ENCODE results near the gene MAD1L1.

The MAD1L1 gene

DNA sequence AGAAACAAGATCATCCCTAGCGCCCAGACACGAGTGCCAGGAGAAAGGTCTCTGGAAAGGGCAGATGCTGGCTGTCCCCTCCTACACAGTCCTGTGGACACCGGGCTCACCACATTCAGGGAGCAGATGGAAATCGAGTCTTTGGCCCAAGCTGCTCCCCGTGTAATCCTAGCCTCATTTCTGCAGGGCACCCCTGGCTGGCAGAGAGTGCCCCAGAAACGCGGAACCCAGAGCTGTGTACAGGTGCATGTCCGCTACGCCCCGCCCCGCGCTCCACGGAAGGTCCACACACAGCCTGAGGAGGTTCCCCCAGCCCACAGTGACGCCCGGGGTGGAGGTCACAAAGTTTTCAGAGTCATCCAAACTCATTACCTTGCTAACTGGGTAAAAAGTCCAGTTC, 202.8 kb downstream of the MAD1L1 start:
- 96% methylated on average over 11 of the region's 15 CpGs for WGBS (ENCODE audit: insufficient coverage)
- H3K36me3 ChIP-seq (ENCODE audit: control insufficient read depth in 4 of 4, insufficient read depth in 4 of 4, low read length in 3 of 4), result peaks cover 0 to 5% (median 2%) of the 10 kb centered on the region in 4 experiments
- DNase-seq, result no peak

DNA sequence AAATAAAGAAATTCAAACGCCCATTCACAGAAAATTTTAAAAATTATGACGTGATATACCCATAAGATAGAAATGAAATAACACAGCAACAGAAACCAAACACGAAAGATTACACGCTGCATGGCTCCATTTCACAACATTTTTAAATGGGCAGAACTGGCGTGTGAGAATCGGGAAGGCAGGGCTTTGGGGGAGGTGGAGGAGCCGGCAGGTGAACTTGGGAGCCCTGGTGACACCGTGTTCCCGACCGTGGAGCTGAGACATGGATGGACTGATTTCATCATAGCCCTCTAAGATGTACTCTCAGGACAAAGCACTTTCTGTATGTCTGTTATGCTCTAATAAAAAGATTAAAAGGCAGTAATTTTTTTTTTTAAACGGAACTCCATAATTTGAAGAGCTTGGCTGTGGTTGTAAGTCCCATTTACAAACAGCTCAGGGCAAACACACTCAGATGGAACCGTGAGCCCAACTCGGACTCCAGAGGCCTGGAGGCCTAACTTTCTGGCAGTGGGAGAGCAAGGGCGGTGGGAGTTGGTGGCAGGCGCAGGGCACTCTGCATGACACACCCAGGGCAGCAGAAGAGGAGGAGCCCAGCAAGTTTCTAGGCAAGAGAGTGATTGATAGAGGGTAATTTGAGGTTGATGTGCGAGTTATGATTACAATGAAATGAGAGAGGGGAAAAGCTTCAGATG, 203.4 kb downstream of the MAD1L1 start:
- WGBS (ENCODE audit: insufficient coverage), result 100% methylated on average over 12 of the region's 16 CpGs
- ChIA-PET POLR2A (no interaction called here), CTCF (interaction anchor here (0.8 to 1.9 kb wide), 3 partner anchors 8 to 12 kb away, joined by 3 to 7 read pairs (median 3); no protein-coding TSS in a partner anchor)
- Histone ChIP-seq H3K9me3 (ENCODE audit: control extremely low read depth in 1 of 5, control insufficient read depth in 4 of 5, insufficient read depth in 2 of 5, low read depth in 1 of 5, low read length in 4 of 5) (peaks cover 4 to 28% (median 17%) of the 10 kb centered on the region in 5 experiments), H3K4me1 (ENCODE audit: control extremely low read depth in 1 of 4, control insufficient read depth in 4 of 4, insufficient read depth in 4 of 4, low read length in 3 of 4) (peaks cover 0 to 26% (median 21%) of the 10 kb centered on the region in 4 experiments), H3K36me3 (ENCODE audit: control insufficient read depth in 4 of 4, insufficient read depth in 4 of 4, low read length in 3 of 4) (peaks cover 0 to 5% (median 2%) of the 10 kb centered on the region in 4 experiments), H3K27me3 (replicated peaks in 2 of 5; ENCODE audit: control insufficient read depth in 4 of 5, insufficient read depth in 5 of 5, low read length in 4 of 5) (no peaks in the 10 kb centered on the region), H3K4me3 (ENCODE audit: control insufficient read depth in 1 of 7, extremely low read depth in 1 of 7, insufficient read depth in 4 of 7, low read depth in 2 of 7, low read length in 6 of 7) (no peak overlapping the region), H3K27ac (ENCODE audit: insufficient read depth in 1 of 2, low read depth in 1 of 2, low read length in 2 of 2, poor library complexity in 1 of 2, severe bottlenecking in 2 of 2) (no peak overlapping the region)
- DNase-seq, result no peak

More for the DNA sequence above, 202.8 kb downstream of the MAD1L1 start:
- Histone ChIP-seq H3K9me3 (ENCODE audit: control extremely low read depth in 1 of 5, control insufficient read depth in 4 of 5, insufficient read depth in 2 of 5, low read depth in 1 of 5, low read length in 4 of 5) (peaks cover 4 to 27% (median 15%) of the 10 kb centered on the region in 5 experiments), H3K4me3 (ENCODE audit: control insufficient read depth in 1 of 7, extremely low read depth in 1 of 7, insufficient read depth in 4 of 7, low read depth in 2 of 7, low read length in 6 of 7) (no peak overlapping the region), H3K27ac (ENCODE audit: insufficient read depth in 1 of 2, low read depth in 1 of 2, low read length in 2 of 2, poor library complexity in 1 of 2, severe bottlenecking in 2 of 2) (no peak overlapping the region), H3K27me3 (replicated peaks in 2 of 5; ENCODE audit: control insufficient read depth in 4 of 5, insufficient read depth in 5 of 5, low read length in 4 of 5) (no peaks in the 10 kb centered on the region), H3K4me1 (ENCODE audit: control extremely low read depth in 1 of 4, control insufficient read depth in 4 of 4, insufficient read depth in 4 of 4, low read length in 3 of 4) (peaks cover 0 to 25% (median 19%) of the 10 kb centered on the region in 4 experiments)
- CTCF ChIA-PET, result interaction anchor here (1.4 kb wide), 1 partner anchor 11 kb away, joined by 3 read pairs; no protein-coding TSS in a partner anchor
- POLR2A ChIA-PET, result no interaction called here

DNA sequence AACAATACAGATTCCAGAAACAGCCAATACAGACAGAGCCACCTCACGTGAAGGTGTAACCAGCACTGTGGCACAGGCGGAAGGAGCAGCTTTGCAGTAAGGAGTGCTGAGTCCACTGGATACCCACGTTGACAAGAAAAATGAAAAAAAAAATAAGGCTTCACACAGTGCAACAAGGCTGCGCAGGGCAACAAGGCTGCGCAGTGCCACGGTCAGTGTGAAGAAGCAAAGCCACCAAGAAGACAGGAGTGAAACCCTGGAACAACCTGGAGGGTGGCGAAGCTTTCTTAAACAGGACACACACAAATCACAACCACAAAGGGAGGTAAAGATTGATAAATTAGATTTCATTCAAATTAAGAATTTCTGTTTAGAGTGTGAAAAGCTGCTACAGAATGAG, 204.0 kb downstream of the MAD1L1 start:
- CTCF ChIA-PET, result interaction anchor here (0.8 to 1.9 kb wide), 2 partner anchors 8 to 12 kb away, joined by 3 to 7 read pairs; no protein-coding TSS in a partner anchor
- no peaks in the 10 kb centered on the region for H3K27me3 ChIP-seq (replicated peaks in 2 of 5; ENCODE audit: control insufficient read depth in 4 of 5, insufficient read depth in 5 of 5, low read length in 4 of 5)
- peaks cover 4 to 28% (median 20%) of the 10 kb centered on the region in 5 experiments for H3K9me3 ChIP-seq (ENCODE audit: control extremely low read depth in 1 of 5, control insufficient read depth in 4 of 5, insufficient read depth in 2 of 5, low read depth in 1 of 5, low read length in 4 of 5)
- H3K36me3 ChIP-seq (ENCODE audit: control insufficient read depth in 4 of 4, insufficient read depth in 4 of 4, low read length in 3 of 4), result peaks cover 0 to 5% (median 2%) of the 10 kb centered on the region in 4 experiments
- no peak overlapping the region for H3K4me3 ChIP-seq (ENCODE audit: control insufficient read depth in 1 of 7, extremely low read depth in 1 of 7, insufficient read depth in 4 of 7, low read depth in 2 of 7, low read length in 6 of 7)
- POLR2A ChIA-PET, result no interaction called here
- no peak for DNase-seq
- H3K27ac ChIP-seq (ENCODE audit: insufficient read depth in 1 of 2, low read depth in 1 of 2, low read length in 2 of 2, poor library complexity in 1 of 2, severe bottlenecking in 2 of 2), result no peak overlapping the region
- peaks cover 0 to 31% (median 24%) of the 10 kb centered on the region in 4 experiments for H3K4me1 ChIP-seq (ENCODE audit: control extremely low read depth in 1 of 4, control insufficient read depth in 4 of 4, insufficient read depth in 4 of 4, low read length in 3 of 4)
- WGBS (ENCODE audit: insufficient coverage), result 100% methylated on average over 3 of the region's 7 CpGs

DNA sequence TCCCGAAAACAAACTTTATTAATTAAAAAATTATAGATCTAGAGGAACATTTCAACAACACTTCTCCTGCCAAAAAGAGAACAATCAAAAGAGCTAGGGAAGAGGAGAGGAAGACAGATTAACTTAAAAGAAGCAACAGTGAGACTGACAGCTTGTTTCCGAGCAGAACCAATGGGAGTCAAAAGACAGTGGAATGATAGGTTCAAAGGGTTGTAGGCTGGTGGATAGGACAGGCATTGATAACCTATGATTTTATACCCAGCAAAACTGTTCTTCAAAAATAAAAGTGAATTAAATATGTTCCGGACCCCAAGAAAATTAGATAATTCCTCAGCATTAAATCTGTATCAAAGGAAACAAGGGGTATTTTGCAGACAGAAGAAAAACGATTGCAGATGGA, 207.6 kb downstream of the MAD1L1 start:
- Histone ChIP-seq H3K36me3 (ENCODE audit: control insufficient read depth in 4 of 4, insufficient read depth in 4 of 4, low read length in 3 of 4) (peaks cover 0 to 5% (median 2%) of the 10 kb centered on the region in 4 experiments), H3K4me3 (ENCODE audit: control insufficient read depth in 1 of 7, extremely low read depth in 1 of 7, insufficient read depth in 4 of 7, low read depth in 2 of 7, low read length in 6 of 7) (peak overlapping the region in 1 of 7 experiments; percentile 9), H3K27ac (ENCODE audit: insufficient read depth in 1 of 2, low read depth in 1 of 2, low read length in 2 of 2, poor library complexity in 1 of 2, severe bottlenecking in 2 of 2) (no peak overlapping the region), H3K27me3 (replicated peaks in 2 of 5; ENCODE audit: control insufficient read depth in 4 of 5, insufficient read depth in 5 of 5, low read length in 4 of 5) (no peaks in the 10 kb centered on the region), H3K9me3 (ENCODE audit: control extremely low read depth in 1 of 5, control insufficient read depth in 4 of 5, insufficient read depth in 2 of 5, low read depth in 1 of 5, low read length in 4 of 5) (peaks cover 4 to 28% (median 20%) of the 10 kb centered on the region in 5 experiments), H3K4me1 (ENCODE audit: control extremely low read depth in 1 of 4, control insufficient read depth in 4 of 4, insufficient read depth in 4 of 4, low read length in 3 of 4) (peaks cover 3 to 20% (median 14%) of the 10 kb centered on the region in 4 experiments)
- ChIA-PET CTCF (interaction anchor here (0.9 to 1.6 kb wide), 3 partner anchors 12 to 323 kb away, joined by 3 read pairs; no protein-coding TSS in a partner anchor), POLR2A (no interaction called here)
- peak in 1 of 3 donors; percentile 36 for DNase-seq
- no CpG with 5 or more reads among the region's 4 CpGs for WGBS (ENCODE audit: insufficient coverage)

DNA sequence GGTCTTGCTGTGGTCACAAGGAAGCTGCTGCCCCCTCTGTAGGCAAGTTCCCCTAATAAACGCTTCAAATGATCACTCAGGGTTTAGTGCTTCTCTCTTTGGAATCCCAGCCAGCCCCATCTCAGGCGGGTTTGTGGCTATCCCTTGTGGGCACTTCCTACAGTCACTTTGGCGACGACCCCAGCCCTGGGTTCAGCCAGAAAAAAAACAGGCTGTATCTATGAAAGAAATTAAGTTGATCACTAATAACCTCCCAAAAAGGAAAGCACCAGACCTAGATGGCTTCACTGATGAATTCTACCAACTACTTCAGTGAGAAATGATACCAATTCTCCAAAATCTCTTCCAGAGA, 208.2 kb downstream of the MAD1L1 start:
- 72% methylated on average over 2 of the region's 4 CpGs for WGBS (ENCODE audit: insufficient coverage)
- H3K4me3 ChIP-seq (ENCODE audit: control insufficient read depth in 1 of 7, extremely low read depth in 1 of 7, insufficient read depth in 4 of 7, low read depth in 2 of 7, low read length in 6 of 7), result peak overlapping the region in 1 of 7 experiments; percentile 37

DNA sequence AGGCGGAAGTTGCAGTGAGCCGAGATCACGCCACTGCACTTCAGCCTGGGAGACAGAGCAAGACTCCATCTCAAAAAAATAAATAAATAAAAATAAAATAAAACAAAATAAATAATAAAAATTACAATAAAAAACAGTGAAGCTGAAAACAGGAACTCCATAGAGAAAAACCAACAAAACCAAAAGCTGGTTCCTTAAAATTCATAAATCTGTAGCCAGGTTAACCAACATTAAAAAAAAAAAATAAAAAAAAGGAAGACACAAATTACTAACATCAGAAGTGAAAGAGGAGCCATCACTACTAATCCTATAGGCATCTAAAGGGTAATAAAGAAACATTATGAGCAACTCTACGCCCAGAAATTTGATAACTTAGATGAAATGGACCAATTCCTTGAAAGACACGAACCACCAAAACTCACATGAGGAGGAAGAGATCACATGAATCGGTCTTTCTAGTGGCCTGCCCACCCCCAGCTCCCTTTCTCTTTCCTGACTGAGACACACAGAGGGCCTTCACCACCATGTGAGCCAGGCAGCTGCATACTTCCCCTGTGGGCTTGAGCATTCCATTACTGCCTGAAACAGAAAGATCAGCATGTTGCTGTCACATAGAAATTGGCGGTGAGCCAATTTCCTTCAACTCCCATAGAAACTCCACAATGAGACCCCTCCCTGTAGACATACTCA, 208.7 kb downstream of the MAD1L1 start:
- Histone ChIP-seq H3K27ac (ENCODE audit: insufficient read depth in 1 of 2, low read depth in 1 of 2, low read length in 2 of 2, poor library complexity in 1 of 2, severe bottlenecking in 2 of 2) (no peak overlapping the region), H3K36me3 (ENCODE audit: control insufficient read depth in 4 of 4, insufficient read depth in 4 of 4, low read length in 3 of 4) (peaks cover 0 to 5% (median 2%) of the 10 kb centered on the region in 4 experiments), H3K4me1 (ENCODE audit: control extremely low read depth in 1 of 4, control insufficient read depth in 4 of 4, insufficient read depth in 4 of 4, low read length in 3 of 4) (peaks cover 3 to 32% (median 25%) of the 10 kb centered on the region in 4 experiments), H3K27me3 (replicated peaks in 2 of 5; ENCODE audit: control insufficient read depth in 4 of 5, insufficient read depth in 5 of 5, low read length in 4 of 5) (no peaks in the 10 kb centered on the region), H3K4me3 (ENCODE audit: control insufficient read depth in 1 of 7, extremely low read depth in 1 of 7, insufficient read depth in 4 of 7, low read depth in 2 of 7, low read length in 6 of 7) (peak overlapping the region in 1 of 7 experiments; percentile 37), H3K9me3 (ENCODE audit: control extremely low read depth in 1 of 5, control insufficient read depth in 4 of 5, insufficient read depth in 2 of 5, low read depth in 1 of 5, low read length in 4 of 5) (peaks cover 2 to 25% (median 17%) of the 10 kb centered on the region in 5 experiments)
- peak in 2 of 3 donors; percentile 57 to 70 for DNase-seq
- WGBS (ENCODE audit: insufficient coverage), result 50% methylated on average over 3 of the region's 7 CpGs
- CTCF ChIA-PET, result interaction anchor here (1.1 to 2.1 kb wide), 3 partner anchors 13 to 61 kb away, joined by 3 to 6 read pairs (median 3); no protein-coding TSS in a partner anchor
- POLR2A ChIA-PET, result no interaction called here

More for the DNA sequence above, 208.2 kb downstream of the MAD1L1 start:
- Histone ChIP-seq H3K9me3 (ENCODE audit: control extremely low read depth in 1 of 5, control insufficient read depth in 4 of 5, insufficient read depth in 2 of 5, low read depth in 1 of 5, low read length in 4 of 5) (peaks cover 4 to 28% (median 17%) of the 10 kb centered on the region in 5 experiments), H3K4me1 (ENCODE audit: control extremely low read depth in 1 of 4, control insufficient read depth in 4 of 4, insufficient read depth in 4 of 4, low read length in 3 of 4) (peaks cover 3 to 26% (median 20%) of the 10 kb centered on the region in 4 experiments), H3K36me3 (ENCODE audit: control insufficient read depth in 4 of 4, insufficient read depth in 4 of 4, low read length in 3 of 4) (peaks cover 0 to 5% (median 2%) of the 10 kb centered on the region in 4 experiments), H3K27ac (ENCODE audit: insufficient read depth in 1 of 2, low read depth in 1 of 2, low read length in 2 of 2, poor library complexity in 1 of 2, severe bottlenecking in 2 of 2) (no peak overlapping the region), H3K27me3 (replicated peaks in 2 of 5; ENCODE audit: control insufficient read depth in 4 of 5, insufficient read depth in 5 of 5, low read length in 4 of 5) (no peaks in the 10 kb centered on the region)
- no peak for DNase-seq
- CTCF ChIA-PET, result interaction anchor here (0.9 to 1.6 kb wide), 4 partner anchors 12 to 323 kb away, joined by 3 read pairs; no protein-coding TSS in a partner anchor
- POLR2A ChIA-PET, result no interaction called here

Measured in common myeloid progenitor, CD34-positive (primary cell).